Measurements from ENCODE around the gene LRRK2. TPM values are rescaled to one million over a fixed set of nuclear protein-coding genes. Genes with fewer than 3 reads are reported as not detected.

Gene LRRK2
- polyA plus RNA-seq, 2 of the 4 experiments (the other 2 are of a cell fraction): 5.3 to 20.4 TPM

DNA sequence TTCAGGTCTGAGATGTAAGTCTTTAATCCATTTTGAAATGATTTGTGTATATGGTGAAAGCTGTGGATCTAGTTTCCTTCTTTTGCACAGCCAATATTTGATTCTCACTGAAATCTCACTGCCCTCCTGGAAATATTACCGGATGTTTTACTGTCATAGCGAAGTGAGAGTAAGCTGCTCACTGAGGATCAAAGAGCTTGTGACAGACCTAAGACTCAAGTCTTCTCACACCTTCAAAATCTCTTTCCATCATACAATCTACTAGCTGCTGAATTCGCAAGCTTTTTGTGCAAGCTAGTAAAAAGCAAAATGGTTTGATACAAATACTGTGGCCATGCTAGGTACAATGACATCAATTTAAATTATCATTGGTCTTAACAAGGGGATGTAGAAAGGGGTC, 3.9 kb downstream of the LRRK2 start (continued):
- TF ChIP-seq POLR2AphosphoS2 (conservative IDR thresholded peaks at IDR 0.05; ENCODE audit: low read length) (no peak), EHMT2 (IDR thresholded peaks at IDR 0.05; ENCODE audit: low read depth) (no peak)

DNA sequence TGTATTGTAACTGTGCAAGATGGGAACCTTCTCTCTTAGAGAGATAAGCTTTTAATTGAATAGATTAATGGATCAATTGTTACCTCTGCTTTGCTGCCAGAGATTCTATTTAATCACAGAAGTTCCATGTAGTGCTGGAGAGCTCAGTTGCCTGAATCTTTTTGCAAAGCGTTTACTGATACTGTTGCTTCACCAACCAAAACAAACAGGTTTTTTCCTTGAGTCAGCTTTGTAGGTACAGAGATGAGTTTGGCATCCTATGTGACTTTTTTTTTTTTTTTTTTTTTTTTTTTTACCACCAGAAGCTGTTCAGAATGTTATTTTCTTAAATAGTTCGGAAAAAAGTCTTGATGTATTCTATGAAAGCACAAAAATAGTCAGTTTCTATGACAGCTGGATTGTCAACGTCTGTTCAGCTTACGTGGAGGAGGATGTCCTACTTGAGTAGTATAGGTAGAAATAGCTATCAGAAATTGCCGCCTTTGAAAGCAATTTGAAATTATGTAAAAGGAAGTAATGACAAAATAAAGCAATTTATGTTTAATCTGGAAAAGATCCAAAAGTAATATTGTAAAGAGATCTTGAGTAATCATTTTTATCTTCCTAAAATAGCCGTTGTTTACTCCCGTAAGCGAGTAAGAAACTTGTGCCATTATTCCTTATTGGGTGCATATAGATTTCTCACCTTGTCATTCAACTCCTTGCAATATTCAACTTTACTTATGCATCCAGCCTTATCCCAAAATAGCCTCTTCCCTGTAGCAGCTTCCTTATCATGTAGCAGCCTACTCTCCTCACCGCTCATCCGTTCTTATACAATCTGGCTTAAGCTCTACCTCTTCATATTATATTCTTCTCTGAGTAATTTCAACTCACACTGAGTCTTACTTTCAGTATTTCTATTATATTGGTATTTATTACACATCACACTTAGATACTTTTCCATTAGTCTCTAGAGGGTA, 5.2 kb downstream of the LRRK2 start:
- peaks cover 35% of the 10 kb centered on the region for H3K4me1 ChIP-seq
- H3K27ac ChIP-seq: no peak overlapping the region
- POLR2A ChIA-PET: no interaction called here
- no peak for DNase-seq (ENCODE audit: low read depth in 1 of 2, low spot score in 1 of 2)
- no peak for ATAC-seq
- H3K9me3 ChIP-seq: no peaks in the 10 kb centered on the region
- TF ChIP-seq JUNB (IDR thresholded peaks at IDR 0.05) (no peak), HEYL (CRISPR knock-in tag; IDR thresholded peaks at IDR 0.05) (no peak), KDM5A (IDR thresholded peaks at IDR 0.05) (no peak)
- TF ChIP-seq, protein P1, sequence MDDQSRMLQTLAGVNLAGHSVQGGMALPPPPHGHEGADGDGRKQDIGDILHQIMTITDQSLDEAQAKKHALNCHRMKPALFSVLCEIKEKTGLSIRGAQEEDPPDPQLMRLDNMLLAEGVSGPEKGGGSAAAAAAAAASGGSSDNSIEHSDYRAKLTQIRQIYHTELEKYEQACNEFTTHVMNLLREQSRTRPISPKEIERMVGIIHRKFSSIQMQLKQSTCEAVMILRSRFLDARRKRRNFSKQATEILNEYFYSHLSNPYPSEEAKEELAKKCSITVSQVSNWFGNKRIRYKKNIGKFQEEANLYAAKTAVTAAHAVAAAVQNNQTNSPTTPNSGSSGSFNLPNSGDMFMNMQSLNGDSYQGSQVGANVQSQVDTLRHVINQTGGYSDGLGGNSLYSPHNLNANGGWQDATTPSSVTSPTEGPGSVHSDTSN (IDR thresholded peaks at IDR 0.05): no peak
- FAIRE-seq: peak; percentile 43
- 39% methylated on average over 10 of the region's 10 CpGs for WGBS (ENCODE audit: missing lambda C conversion rate)
- H3K4me3 ChIP-seq: no peak overlapping the region
- peak overlapping the region; percentile 64 for H3K4me2 ChIP-seq
- CTCF ChIA-PET: interaction anchor here (1.3 kb wide), 1 partner anchor 9 kb away, joined by 3 read pairs; no protein-coding TSS in a partner anchor

DNA sequence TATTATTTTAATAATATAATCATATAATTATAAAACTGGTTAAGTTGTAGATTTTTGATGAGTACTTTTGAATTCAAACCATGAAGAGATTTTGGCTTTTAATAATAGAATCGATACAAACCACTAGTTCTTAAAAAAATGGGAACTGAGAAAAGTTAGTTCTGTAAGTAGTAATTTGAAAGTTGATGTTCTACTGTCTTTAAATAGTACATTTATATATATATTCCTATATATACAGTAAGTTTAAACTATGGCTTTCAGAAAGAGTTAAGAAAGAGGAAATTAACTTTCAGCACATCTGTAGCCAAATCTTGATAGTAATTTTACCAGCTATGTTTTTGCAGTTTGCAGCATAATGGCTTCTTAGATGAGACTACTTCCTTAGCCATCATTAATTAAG, 7.8 kb downstream of the LRRK2 start:
- DNase-seq (ENCODE audit: low read depth in 1 of 2, low spot score in 1 of 2) (no peak), FAIRE-seq (no peak), ATAC-seq (no peak)
- 89% methylated on average over 1 of the region's 1 CpG for WGBS (ENCODE audit: missing lambda C conversion rate)
- Histone ChIP-seq H3K4me2 (no peak overlapping the region), H3K9me3 (no peaks in the 10 kb centered on the region), H3K4me1 (peaks cover 35% of the 10 kb centered on the region), H3K27ac (no peak overlapping the region), H3K4me3 (no peak overlapping the region)
- ChIA-PET CTCF (no interaction called here), POLR2A (no interaction called here)
- TF ChIP-seq CEBPB (IDR thresholded peaks at IDR 0.05) (no peak), CHD4 (IDR thresholded peaks at IDR 0.05; ENCODE audit: borderline replicate concordance) (no peak), FOSL2 (IDR thresholded peaks at IDR 0.05) (no peak), FOSL2 (CRISPR knock-in tag; IDR thresholded peaks at IDR 0.05) (no peak), SMC3 (IDR thresholded peaks at IDR 0.05) (no peak), RARB (CRISPR knock-in tag; IDR thresholded peaks at IDR 0.05) (no peak), FOSB (CRISPR knock-in tag; IDR thresholded peaks at IDR 0.05) (no peak), SREBF2 (IDR thresholded peaks at IDR 0.05) (no peak), RAD21 (conservative IDR thresholded peaks at IDR 0.05 in 1 of 2, IDR thresholded peaks at IDR 0.05 in 1 of 2) (no peak), MAZ (IDR thresholded peaks at IDR 0.05; ENCODE audit: borderline replicate concordance, low read depth, low read length) (no peak), CBX2 (IDR thresholded peaks at IDR 0.05; ENCODE audit: borderline replicate concordance, low read depth) (no peak), EHF (CRISPR knock-in tag; IDR thresholded peaks at IDR 0.05) (no peak), KDM1A (IDR thresholded peaks at IDR 0.05; ENCODE audit: low read depth) (no peak), PHF8 (IDR thresholded peaks at IDR 0.05; ENCODE audit: borderline replicate concordance, low read depth) (no peak), RNF2 (IDR thresholded peaks at IDR 0.05; ENCODE audit: borderline replicate concordance, low read depth) (no peak), EP300 (IDR thresholded peaks at IDR 0.05) (no peak)
- TF ChIP-seq, protein P2, sequence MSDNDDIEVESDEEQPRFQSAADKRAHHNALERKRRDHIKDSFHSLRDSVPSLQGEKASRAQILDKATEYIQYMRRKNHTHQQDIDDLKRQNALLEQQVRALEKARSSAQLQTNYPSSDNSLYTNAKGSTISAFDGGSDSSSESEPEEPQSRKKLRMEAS (IDR thresholded peaks at IDR 0.05): no peak
- TF ChIP-seq, protein P3, sequence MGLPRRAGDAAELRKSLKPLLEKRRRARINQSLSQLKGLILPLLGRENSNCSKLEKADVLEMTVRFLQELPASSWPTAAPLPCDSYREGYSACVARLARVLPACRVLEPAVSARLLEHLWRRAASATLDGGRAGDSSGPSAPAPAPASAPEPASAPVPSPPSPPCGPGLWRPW (IDR thresholded peaks at IDR 0.05): no peak
- TF ChIP-seq, protein P4, sequence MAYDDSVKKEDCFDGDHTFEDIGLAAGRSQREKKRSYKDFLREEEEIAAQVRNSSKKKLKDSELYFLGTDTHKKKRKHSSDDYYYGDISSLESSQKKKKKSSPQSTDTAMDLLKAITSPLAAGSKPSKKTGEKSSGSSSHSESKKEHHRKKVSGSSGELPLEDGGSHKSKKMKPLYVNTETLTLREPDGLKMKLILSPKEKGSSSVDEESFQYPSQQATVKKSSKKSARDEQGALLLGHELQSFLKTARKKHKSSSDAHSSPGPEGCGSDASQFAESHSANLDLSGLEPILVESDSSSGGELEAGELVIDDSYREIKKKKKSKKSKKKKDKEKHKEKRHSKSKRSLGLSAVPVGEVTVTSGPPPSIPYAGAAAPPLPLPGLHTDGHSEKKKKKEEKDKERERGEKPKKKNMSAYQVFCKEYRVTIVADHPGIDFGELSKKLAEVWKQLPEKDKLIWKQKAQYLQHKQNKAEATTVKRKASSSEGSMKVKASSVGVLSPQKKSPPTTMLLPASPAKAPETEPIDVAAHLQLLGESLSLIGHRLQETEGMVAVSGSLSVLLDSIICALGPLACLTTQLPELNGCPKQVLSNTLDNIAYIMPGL (CRISPR knock-in tag; IDR thresholded peaks at IDR 0.05; ENCODE audit: borderline replicate concordance): no peak

Data from A549 (cell line).